Suppressor macrophage treated with lipopolysaccharide for 1 hour (primary cell): ENCODE results near the gene FRMPD1.
"Not testable (repeated sequence)": the region's sequence is repeated elsewhere in the genome, so short reads cannot be mapped to it uniquely, and the experiment has no call there.

Experiments
- DNase-seq, 3 donors: peaks; one replicate each; pipeline ENCODE4 v3.0.0-alpha.2; 2020 to 2022

Gene FRMPD1

GRCh38 chr9:37745970-37746369, 95.2 kb downstream of the FRMPD1 start:
- no peak for DNase-seq

GRCh38 chr9:37746448-37747270, 95.9 kb downstream of the FRMPD1 start:
- DNase-seq: no peak

GRCh38 chr9:37747271-37747753, 96.6 kb downstream of the FRMPD1 start:
- DNase-seq: peak; percentile 58 to 73 (median 70)

GRCh38 chr9:37749129-37749528, 98.4 kb downstream of the FRMPD1 start:
- DNase-seq: peak in 1 of 3 donors; percentile 3

- DNase-seq: no peak
Measured at GRCh38 chr9:37751186-37751585, 100.4 kb downstream of the FRMPD1 start.

- DNase-seq: not testable (repeated sequence)
Measured at GRCh38 chr9:37751704-37752103, 101.0 kb downstream of the FRMPD1 start.

GRCh38 chr9:37752112-37752511, 101.4 kb downstream of the FRMPD1 start:
- DNase-seq: not testable (repeated sequence)

GRCh38 chr9:37752642-37753488, 102.1 kb downstream of the FRMPD1 start:
- DNase-seq: peak in 1 of 3 donors; percentile 20

- DNase-seq: peak; percentile 67 to 84 (median 83)
Measured at GRCh38 chr9:37753489-37754190, 102.9 kb downstream of the FRMPD1 start, which contains the start of gene TRMT10B. Gene TRMT10B (plus strand): TSS chr9:37753805. CDS start chr9:37761932, 8,127 bp downstream.

GRCh38 chr9:37758747-37759146, 108.0 kb downstream of the FRMPD1 start:
- no peak for DNase-seq

- DNase-seq: peak; percentile 2 to 54 (median 33)
Measured at GRCh38 chr9:37760416-37761161, 109.8 kb downstream of the FRMPD1 start.

- DNase-seq: no peak
Measured at GRCh38 chr9:37761511-37761910, 110.8 kb downstream of the FRMPD1 start.

GRCh38 chr9:37765263-37765662, 114.5 kb downstream of the FRMPD1 start:
- DNase-seq: not testable (repeated sequence)

- DNase-seq: no peak
Measured at GRCh38 chr9:37769306-37769705, 118.6 kb downstream of the FRMPD1 start.

GRCh38 chr9:37769995-37770394, 119.2 kb downstream of the FRMPD1 start:
- DNase-seq: no peak

- DNase-seq: no peak
Measured at GRCh38 chr9:37775216-37775919, 124.6 kb downstream of the FRMPD1 start.

- no peak for DNase-seq
Measured at GRCh38 chr9:37776328-37776727, 125.6 kb downstream of the FRMPD1 start.

- DNase-seq: no peak
Measured at GRCh38 chr9:37778534-37778933, 127.8 kb downstream of the FRMPD1 start.

GRCh38 chr9:37784291-37784615, 133.5 kb downstream of the FRMPD1 start:
- peak in 2 of 3 donors; percentile 18 to 19 for DNase-seq

GRCh38 chr9:37784616-37785483, 134.1 kb downstream of the FRMPD1 start, which contains the start of gene EXOSC3:
Gene EXOSC3 (minus strand): TSS chr9:37785064. CDS start chr9:37785044, 20 bp downstream.
- DNase-seq: peak; percentile 94 to 95 (median 94)
